ENCODE results near the gene ANKS1B.
"Not testable (repeated sequence)": the region's sequence is repeated elsewhere in the genome, so short reads cannot be mapped to it uniquely, and the experiment has no call there.

Gene ANKS1B

DNA sequence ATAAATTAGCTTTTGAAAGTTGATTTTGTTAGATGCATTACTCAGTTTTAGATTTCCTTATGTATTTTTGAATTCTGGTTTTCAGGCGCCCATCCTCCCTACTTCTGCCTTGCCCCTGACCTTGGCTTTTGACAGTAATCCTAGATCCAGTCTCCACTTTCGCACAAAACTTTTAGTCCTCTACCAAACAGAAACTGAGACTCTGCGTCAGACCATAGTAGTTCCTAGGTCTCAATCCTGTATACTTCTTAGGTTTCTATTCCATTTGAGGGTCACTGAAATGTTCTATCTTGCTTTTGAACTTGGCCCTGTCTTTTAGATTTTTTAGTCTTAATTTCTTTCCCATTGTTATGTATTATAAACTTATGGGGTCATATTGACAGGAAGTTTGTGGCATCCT, 645.1 kb downstream of the ANKS1B start:
- DNase-seq: no peak

- DNase-seq: peak; percentile 76
These were observed 650.3 kb downstream of the ANKS1B start for GRCh38 chr12:99334285-99335056.

DNA sequence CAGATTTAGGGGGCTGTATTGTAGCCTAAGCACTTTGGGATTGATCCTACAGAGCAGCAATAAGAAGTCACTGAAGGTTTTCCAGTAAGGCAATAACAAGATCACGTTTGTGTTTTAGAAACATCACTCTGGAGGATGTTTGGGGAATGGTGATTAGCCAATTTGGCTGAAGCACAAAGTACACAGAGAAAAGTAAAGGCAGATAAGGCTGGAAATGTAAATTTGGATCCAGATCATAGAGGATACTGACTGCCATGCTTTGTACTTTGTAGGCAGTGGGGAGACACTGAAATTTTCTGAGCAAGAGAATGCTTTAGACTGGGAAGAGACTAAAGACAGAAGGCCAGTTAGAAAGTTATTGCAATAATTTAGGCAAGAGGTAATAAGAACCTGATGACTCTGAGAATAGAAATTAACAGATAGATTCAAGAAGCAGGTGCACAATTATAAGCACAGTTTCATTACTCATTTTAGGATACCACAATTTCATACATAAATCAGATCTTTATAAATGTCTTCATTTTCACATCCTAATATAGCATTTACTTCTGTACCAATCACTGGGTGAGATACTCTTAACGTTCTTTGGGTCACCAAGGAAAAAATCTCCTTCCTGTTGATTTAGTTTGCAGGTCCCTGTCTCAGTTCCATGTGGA, 651.7 kb downstream of the ANKS1B start:
- DNase-seq: peak; percentile 15

DNA sequence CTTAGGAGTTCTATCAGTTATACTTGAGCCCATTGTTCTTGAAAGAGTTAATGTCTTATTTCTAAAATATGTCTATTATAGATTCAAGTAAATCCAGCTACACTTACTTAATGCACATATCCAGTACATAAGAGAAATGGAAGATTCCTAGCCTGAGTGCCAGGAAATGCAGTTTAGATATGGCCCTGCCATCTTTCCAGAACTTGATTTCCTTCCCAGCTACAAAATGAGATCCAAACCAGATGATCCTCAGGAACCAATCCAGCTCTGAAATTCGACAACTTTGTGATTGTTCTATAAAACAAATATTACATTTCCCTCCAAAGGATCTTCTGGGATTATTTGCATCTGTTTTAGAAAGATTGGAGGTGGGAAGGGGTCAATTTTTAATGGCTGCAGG, 654.5 kb downstream of the ANKS1B start:
- no peak for DNase-seq

GRCh38 chr12:99321210-99321609, 663.5 kb downstream of the ANKS1B start:
- not testable (repeated sequence) for DNase-seq

GRCh38 chr12:99311373-99311772, 673.4 kb downstream of the ANKS1B start:
- DNase-seq: no peak

DNA sequence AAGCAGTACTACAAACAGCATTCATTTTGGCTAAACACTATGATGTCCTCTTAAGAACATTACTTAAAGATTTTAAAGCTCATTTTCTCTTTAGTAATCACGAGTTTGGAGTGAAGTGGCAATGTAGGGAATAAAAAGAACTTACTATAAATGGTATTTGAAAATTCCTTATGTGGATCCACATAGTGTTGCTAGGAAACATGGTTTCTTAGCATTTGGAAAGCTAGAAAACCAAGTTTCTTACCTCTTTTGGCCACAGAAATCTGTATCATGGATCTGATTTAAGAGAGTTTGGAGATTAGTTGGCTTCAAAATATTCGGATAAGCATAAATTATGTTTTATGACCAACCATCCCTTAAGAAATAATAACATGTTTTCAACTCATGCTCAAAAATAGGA, 674.9 kb downstream of the ANKS1B start:
- no peak for DNase-seq

DNA sequence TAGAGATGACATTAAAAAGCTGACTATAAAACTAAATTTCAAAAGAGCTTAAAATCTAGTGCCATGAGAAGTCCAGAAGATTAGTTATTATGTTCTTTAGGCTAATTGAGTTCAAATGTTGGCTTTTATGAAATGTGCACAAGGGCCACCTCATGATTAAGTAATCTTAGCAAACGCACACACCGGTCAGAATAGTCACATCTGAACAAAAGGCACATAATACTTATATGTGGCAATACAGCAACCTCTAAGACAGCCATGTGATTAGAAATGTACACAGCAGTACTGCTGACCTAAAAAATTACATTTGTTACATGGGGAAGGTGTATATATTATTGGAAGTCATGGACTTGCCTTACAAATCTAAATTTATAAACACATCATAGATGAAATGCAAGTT, 681.9 kb downstream of the ANKS1B start:
- no peak for DNase-seq

DNA sequence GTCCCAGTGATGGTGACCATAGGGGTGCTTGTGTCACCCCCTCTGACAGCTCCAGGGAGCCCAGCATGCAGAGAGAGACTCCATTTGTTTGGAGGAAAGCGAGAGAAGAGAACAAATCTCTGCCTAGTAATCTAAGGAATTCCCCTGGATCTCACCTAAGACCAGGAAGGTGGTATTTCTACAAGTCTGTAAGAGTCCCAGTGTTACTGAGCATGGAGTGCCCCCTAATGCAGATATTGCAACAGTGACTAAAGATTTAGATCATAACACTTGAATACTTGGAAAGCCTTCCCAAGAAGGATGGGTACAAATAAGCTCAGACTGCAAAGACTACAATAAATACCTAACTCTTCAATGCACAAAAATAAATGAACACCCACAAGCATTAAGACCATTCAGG, 697.6 kb downstream of the ANKS1B start:
- DNase-seq: no peak

- DNase-seq: no peak
These were observed 700.6 kb downstream of the ANKS1B start for GRCh38 chr12:99284161-99284560.

DNA sequence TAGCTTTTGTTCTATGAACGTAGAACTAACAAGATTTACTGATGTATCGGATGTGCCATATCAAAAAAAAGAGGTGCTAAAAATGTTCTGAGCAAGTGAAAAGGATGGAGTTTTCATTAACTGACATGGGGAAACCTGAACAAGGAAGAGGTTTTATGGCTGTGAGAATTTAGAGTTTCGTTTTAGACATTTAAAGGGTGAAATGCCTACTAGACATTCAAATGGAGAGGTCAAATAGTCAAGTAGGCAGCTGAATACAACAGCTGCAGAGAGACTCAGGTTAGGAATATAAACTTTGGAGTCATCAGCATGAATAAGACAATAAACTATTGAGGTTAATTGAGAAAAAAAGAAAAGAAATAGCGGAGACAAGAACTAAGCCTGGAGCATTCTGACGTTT, 702.1 kb downstream of the ANKS1B start:
- DNase-seq: peak; percentile 28

GRCh38 chr12:99282086-99282485, 702.6 kb downstream of the ANKS1B start:
- no peak for DNase-seq

- DNase-seq: no peak
These were observed 703.5 kb downstream of the ANKS1B start for GRCh38 chr12:99281277-99281676.

GRCh38 chr12:99278899-99279298, 705.8 kb downstream of the ANKS1B start:
- DNase-seq: no peak

- no peak for DNase-seq
These were observed 707.0 kb downstream of the ANKS1B start for GRCh38 chr12:99277591-99278379.

- DNase-seq: no peak
These were observed 713.7 kb downstream of the ANKS1B start for GRCh38 chr12:99271071-99271470.

DNA sequence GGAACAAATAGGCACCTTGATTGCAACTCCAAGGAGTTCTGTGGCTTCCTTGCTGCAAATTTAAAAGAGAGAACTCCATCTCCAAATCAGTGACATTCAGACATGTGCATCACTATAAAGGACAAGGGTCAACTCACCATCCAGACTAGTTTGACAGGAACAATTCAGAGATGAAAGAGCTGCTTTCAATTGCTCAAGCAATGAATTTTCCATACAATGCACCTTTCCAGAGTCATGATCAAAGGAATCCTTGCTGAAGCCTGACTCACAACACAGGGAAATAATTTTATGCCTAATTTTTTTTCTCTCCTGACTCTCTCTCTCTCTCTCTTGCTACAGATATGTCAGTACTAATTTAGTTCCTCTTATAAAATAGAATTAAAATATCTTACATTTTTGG, 717.7 kb downstream of the ANKS1B start:
- no peak for DNase-seq

DNA sequence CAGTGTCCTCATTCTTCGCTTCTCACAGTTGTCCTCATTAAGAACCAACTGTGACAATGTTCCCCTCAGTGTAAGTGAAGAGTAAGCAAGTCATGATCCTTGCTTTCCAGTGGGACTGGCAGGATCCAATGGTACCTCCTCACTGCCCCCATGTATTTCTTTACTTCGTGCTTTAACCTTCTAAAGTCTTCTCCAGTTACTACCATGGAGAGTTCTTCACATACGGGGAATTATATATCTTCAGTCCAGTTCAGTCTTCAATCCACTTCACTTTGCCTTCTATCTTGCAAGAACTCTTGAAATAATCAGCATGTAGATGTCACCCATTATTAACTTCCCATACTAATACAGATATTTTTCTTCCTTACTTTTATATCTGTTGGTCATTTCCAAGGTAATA, 719.1 kb downstream of the ANKS1B start:
- DNase-seq: no peak

DNA sequence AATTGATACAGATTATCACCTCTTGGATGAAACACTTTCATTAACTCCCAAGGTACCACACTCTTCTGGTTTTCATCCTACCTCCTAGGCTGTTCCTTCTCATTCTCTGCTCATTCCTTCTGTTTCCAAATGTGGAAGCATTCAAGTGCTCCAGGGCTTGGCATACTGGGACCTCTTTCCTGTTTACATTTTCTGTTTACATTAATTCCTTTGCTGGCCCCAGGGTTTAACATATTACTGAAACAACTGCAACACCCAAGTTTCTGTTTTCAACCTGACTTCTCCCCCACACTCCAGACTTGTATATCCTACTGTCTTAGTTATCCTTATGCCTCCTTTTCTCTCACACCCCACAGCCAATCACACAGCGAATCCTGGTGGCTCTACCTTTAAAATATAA, 723.5 kb downstream of the ANKS1B start:
- DNase-seq: no peak

GRCh38 chr12:99260456-99260996, 724.2 kb downstream of the ANKS1B start:
- no peak for DNase-seq

DNA sequence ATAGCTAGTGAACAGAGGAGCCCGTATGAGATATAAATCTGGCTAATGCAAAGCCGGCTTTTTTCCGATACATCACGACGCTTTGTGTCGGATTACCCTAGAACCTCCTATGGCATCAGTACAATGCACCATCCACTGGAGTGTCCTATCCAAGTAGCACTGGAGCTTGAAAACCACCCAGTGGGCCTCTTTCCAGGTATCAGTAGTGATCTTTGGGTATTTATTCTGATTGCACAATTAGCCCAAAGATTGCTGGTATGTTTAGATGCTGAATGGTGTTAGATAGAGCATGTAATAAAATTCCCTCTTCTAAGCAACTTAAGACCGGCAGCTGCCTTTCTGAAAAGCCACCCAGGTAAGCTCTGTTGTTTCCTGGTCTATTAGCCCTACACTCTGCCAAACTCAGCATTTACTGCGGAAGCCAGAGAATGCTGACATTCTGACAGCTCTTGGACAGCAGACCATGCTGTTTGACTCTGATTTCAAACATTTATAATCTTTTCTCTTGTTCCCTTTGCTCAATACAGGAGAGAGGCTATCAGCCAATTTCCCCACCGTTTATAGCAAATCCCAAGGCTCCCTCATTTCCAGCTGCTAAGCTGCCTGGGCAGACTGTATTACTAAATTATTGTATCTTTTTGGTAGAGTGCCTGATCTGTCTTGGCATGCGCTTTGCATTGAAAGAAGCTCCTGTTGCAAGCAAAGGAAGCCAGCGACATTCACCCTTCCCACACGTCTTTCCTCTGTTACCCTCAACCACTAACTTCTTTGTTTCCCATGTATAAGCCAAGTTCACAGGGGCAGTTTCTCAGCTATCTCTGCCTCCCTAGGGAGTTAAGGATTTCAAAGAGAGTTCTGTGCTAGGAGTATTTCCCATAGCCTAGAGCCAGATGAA, 725.4 kb downstream of the ANKS1B start:
- DNase-seq: peak; percentile 14

DNA sequence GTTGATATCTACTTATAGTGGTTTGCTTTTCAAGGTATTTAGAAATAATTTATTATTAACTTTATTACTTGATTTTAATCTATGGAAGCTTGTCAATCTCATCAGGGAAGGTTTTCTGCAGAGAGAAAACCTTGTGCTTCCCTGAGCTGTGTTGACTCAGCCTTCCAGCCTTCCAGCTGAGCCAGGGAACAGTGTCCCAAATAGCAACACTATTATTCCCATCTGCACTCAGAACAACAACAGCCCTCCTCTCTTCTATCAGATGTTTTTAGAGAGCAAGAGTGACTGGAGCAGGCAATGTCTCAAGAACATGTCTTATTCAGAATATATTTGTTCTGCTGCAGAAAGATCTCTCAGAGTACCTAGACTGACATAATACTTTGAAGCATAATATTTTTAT, 727.1 kb downstream of the ANKS1B start:
- DNase-seq: no peak

DNA sequence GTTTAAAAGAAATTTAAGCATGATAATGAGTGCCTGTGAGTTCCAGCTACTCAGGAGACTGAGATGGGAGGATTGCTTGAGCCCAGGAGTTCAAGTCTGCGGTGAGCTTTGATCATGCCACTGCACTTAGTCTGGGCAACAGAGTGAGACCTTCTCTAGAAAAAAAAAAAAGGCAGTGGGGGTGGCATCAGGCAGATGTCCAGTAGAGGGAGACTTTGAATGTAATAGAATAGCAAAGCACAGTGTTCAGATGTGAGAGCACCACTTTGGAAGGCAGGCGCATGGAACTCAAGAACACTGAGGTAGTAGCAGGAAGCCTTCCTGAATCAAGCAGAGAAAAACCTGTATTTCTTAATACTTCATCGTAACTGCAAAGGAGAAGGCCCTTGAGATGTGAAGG, 731.7 kb downstream of the ANKS1B start:
- no peak for DNase-seq
